Ramos (cell line): ENCODE measurements around the gene NMNAT3.
"Not testable (repeated sequence)": the region's sequence is repeated elsewhere in the genome, so short reads cannot be mapped to it uniquely, and the experiment has no call there.

Source experiments
- in situ Hi-C: fragments of 300-500 bp; cut with MboI; formaldehyde crosslinking; loops from one replicate; pipeline ENCODE4 v1.14.3; 2022; ENCODE audit warnings: low sequenced_read_pairs; ENCODE audit not compliant: unreplicated experiment

NMNAT3 gene

DNA sequence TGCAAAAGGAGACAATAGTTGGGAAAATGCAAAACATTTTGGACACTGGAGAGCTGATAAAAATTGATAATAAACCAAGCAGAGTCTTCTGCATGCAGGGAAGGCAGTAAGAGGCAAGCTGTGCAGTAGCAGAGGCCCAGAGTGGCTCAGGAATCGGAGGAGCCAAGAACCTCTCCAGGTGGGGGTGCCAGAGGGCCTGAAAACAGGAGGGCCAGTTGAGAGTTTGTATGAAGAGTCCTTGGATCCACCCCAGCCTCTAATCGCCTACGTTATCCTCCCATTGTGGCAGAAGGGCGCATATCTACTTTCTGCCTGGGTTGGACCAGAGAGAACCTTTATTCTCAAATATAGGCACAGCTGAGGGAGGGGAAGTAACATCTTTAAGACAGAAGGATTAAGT is 89.3 kb downstream of the NMNAT3 start:
- in situ Hi-C loops = no loop called here

DNA sequence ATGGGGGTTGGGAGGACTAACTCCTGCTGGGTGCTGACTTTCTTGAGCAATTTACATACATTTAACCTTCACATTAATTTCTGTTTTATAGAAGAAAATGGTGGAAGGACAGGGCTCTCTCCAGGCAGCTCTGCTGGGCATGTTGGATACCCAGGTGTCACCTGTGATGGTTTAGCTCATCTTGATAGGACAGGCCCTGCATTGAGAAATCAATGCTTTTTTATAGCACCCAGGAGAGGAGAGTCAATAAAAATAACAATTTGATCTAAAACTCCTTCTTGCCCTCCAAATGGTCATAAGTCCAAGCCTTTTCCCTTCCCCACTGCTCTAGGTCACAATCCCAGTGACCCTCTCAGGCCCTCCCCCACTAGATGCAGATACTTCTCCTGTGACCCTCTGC is 90.0 kb downstream of the NMNAT3 start:
- in situ Hi-C loops = no loop called here

DNA sequence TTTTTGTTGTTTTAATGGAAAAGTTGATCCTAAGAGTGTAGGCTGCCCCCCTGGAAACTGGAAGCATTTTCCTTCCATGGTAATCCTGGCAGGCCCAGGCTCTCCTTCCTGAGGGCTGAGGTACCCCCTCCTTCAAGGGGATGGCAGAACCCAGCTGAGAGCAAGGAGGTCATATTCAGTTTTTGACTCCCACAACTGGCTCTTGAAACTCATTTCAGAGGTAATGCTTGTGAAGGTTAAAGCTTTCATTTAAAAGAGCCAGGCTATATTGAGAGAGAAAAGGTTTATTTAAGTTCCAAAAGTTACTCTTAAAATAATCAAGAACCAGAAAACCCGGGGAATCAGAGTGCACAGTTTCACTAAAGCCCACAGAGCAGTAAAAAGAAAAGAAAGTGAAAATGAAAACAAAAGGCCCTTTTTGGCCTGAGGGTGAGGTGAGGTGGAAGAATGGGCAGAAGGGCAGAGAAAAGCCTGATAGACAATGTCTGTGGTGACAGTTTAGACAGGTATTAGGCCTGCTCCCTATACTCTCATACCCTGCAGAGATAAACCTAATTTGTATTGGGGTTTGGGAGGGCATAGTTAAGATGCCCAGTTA is 91.3 kb downstream of the NMNAT3 start:
- in situ Hi-C loops = no loop called here

DNA sequence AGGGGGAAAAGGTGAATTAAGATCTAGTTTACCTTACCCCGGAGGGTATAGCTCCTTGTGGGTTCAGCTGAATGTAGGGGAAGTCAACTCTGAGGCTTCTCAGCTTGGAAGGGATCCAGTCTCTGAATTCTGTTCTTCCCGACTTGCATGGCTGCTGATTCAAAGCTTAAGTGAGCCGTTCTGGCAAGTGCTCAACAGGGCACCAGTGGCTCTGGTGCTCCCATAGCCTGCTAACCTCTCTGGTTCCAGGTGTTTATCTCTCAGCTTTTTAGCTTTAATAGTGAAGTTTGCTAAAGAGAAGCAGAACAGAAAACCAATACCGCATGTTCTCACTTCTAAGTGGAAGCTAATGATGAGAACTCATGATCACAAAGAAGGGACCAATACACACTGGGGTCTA is 92.0 kb downstream of the NMNAT3 start:
- in situ Hi-C loops = no loop called here

DNA sequence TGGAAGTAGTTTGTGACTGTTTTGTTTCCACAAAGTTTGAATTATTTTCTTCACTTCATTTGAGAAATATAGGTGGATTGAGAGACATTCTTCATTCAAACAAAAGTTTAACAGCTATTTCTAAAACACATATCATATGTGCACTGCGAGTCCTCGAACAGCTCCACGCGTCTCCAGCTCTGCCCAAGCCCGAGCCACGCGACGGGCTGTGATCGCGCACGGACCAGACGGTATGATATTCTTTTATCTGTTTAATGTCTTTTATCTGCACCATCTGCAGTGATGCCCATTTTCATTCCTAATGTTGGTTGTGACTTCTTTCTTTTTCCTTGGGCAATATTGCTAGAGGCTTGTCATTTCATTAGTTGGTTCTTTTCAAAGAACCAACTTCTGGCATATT is 94.1 kb downstream of the NMNAT3 start:
- in situ Hi-C loops = not testable (repeated sequence)

DNA sequence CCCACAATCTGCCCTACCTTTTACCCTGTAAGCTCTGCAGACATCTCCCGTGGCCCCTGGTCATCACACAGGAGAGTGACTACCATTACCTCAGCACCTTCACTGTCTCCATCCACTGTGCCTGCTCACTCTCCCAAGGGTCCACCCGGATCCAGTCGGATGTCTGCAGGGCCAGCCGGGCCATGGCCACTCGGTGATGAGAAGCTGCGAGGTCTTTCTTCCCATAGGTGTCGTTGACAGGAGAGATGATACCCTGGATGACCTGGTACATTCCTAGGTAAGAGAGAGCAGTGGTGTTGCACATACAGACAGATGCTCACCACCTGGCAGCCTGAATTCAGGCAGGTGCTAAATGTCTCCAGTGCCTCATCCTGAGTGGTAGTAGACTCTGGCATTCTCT is 99.0 kb downstream of the NMNAT3 start:
- in situ Hi-C loops = no loop called here

DNA sequence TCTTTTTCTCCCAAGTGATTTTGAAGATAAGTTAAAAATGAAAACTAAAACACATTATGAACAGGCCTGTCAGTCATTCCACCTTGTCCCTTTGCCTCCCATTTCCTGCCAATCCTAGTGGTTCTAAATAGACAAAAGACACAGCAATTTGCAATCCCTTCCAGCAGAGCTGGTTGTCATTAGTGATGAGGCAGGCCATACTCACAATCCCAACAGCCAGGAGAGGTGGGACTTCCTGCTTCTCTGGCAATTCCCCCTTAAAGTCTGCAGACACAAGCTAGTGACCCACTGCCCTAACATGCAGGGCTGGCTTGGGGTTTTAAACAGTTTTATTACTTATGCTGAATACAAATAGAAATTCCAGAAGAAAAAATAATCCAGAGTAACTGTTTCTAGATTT is 99.9 kb downstream of the NMNAT3 start:
- in situ Hi-C loops = no loop called here

DNA sequence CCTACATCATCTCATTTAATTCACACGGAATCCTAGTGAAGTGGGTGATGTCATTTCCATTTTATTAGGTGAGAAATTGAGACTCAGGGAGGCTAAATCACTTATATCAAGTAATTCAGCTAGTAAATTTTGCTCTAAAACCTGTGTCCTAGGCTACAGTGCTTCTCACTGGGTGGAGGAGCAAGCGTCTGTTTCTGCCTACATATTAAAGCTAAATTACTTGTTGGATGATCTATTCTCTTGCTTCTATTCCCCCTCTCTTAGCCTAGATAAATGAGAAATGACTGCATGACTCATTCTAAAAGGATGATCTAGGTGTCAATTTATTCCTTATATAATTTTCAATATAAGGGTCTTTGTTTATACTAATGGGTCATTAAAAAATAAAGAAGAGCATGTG is 100.4 kb downstream of the NMNAT3 start:
- in situ Hi-C loops = no loop called here

DNA sequence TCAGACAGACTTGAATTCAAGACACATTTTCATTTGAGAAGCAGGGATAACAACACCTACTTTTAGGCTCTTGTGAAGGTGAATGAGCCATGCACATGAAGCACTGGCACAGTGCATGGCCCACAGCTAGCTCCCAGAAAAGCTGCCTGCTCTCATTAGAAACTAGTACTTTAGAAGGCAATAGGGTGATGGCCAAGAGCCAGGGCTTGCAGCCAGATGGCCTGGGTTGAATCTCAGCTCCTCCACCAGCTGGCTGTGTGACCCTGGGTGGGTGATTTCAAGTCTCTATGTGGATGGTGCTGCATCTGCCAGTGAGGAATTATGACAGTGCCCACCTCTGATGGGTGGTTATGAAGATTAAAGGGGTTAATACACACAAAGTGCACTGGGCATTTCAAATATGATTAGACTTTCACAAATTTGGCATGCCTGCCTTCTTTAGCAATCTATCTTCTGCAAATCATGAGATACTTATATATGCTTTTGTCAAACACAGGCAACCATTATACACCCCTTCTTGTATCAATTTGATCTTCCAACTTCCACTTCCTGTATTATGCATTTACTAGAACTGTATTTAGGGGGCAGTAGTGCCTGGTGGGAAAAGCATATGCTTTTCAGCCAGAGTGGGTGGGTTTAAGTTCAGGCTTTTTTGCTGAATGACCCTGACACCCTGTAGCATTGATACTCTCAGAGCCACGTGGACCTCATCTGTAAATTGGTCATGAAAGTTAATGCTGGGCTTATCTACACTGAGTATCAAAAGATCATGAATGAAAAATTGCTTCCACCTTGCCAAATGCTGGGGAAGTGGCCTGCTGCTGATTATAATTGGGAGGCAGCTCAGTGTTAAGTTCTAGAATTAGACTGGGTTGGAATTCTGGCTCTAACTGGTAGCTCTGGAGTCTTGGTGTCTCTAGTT is 103.5 kb downstream of the NMNAT3 start:
- in situ Hi-C loops = no loop called here

DNA sequence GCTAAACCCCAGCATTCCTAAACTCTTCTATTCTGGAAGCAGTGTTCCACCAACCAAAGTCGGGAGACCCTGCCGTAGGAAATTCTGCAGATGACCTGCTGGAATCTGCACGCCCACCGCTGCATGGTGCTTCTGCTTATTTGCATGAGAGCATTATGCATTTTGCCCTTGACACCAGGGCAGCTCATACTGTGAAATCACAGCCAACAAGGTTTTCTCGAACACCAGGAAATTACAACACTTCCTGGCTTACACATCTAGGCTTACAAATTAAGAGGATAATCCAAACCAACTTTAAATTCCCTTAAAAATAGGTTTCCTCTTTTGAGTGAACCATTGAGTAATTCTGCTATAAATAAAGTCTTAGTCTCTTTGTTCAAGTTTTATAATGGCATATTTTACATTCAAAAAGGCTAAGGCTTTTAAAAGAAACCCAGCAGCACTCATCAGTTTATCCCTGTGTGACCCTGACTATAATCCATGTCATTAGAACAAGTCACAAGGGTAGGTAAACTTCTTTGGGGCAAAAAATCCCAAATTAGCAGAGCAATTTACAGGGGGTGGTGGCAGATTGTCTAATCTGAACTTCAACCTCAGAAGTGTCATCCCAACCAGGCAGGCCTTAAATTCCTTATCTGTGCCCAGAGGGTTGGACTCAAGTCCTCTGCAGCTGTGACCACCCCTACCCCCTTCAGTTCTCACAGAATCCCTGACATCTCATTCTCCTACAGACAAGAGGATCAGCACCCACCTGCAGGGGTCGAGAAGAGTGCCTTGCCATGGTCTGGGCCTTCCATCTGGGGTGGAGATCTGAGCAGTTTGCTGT is 104.7 kb downstream of the NMNAT3 start:
- in situ Hi-C loops = no loop called here

DNA sequence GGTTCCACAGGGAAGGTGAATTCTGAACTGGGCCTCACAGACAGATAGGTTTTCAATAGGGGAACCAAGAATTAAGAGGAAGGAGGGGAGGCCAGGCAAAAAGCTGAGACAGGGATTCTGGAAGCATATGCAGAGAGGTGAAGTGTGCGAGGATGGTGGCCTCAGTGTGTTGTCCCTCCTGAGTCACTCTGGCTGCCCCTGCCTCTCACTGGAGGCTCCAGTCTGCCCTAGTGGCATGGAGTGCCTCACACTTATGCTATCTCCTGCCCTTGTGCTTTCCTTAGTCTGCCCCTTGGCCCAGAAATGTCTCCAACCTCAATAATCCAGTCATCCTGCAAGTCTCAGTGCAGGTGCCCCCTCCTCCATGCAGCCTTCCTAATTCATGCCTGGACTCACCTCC is 106.1 kb downstream of the NMNAT3 start:
- in situ Hi-C loops = no loop called here

DNA sequence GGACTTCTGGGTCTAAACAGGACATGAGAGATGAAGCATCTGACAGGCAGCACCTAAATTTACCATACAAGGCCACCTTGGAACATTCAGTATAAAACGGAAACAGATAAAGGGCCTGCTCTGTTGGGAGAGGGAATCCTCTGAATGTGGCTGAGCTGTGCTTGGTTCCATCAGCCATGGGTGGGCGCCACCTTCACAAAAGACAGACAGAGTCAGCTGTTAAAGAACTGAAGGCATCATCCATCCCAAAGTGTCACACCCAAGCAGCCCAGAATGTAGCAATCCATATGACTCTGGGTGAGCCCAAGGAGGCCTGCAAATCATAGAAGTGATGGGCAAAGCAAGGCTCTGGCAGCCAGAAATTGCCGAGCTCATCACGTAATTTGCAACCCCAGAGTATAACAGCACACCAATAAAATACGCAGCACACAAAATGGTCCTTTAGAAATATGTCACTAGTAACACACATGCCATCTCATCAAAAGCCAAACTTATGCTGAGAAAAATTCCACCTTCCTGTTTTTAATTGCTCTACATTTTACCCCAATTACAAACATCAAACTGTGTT is 113.4 kb downstream of the NMNAT3 start:
- in situ Hi-C loops = no loop called here

DNA sequence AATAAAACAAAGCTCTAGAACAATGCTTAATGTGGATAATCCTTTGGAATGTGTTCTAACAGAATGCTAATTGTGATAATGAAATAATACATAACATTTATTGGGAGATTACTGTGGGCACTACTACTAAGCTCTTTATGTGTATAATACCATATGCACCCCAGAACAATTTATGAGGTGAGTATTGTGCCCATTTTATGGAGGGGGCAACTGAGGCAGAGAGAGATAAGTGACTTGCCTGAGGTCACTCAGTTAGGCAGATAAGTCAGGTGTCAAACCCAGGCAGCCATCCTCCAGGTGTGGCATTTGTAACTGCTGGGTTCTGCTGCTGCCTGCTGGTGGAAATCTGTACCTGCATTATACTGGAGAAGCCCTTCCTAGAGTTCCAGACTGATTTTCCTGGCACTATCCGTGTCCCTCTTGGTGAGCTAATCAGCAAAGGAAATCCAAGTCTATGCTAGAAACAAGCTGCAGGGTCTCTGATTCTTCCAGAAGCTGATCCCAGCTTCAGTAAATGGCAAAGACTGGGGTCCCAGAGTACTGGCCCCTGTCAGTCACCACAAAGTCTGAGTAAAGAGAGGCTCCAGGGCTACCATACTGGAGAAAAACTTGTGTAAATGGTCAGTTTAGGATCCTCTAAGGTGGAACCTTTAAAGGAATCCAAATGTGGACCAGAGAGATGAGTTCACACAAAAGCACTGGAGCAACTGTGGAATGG is 115.7 kb downstream of the NMNAT3 start:
- in situ Hi-C loops = no loop called here

DNA sequence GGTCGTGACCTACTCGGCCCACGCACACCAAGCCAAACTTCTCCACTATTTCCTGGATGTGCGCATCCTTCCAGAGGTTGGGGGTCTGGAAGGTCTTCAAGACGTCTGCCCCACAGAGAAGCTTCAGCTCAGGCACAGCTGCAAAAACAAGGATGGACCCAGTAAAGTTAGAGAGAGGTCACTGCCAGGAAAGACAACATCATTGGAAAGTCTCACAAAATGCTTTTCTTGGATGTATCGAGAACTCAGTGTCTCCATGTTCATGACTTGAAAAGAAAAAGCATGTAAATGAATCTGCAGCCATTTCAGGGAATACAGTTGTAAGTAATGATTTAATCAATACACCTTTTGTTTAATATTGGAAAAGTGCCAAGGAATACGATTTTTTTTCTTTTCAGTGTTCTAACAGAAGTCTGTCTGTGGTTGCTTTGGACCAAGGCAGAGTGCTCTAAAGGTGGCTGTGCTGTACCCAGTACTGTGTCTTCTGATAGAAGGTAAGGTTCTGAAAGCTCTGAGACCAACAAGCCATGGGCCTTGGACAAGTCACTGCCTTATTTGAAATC is 116.4 kb downstream of the NMNAT3 start:
- in situ Hi-C loops = no loop called here

DNA sequence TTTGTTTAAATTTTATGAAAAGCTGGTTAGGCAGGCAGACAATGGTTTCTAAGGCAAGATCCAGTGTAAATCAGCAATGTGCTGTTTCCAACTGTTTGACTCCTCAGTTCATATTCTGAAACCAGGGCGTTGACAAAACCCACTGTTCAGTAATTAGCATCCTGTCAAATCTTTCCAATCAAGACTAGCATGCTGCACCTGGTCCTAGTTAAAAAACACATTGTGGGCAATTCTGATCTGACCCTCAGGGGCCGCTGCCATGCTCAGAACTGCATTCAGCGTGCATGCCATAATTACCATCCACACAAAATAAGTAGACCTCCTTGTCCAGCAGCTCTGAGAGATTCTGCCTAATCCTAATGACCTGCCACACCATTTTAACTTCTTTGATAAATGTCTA is 117.4 kb downstream of the NMNAT3 start:
- in situ Hi-C loops = no loop called here

DNA sequence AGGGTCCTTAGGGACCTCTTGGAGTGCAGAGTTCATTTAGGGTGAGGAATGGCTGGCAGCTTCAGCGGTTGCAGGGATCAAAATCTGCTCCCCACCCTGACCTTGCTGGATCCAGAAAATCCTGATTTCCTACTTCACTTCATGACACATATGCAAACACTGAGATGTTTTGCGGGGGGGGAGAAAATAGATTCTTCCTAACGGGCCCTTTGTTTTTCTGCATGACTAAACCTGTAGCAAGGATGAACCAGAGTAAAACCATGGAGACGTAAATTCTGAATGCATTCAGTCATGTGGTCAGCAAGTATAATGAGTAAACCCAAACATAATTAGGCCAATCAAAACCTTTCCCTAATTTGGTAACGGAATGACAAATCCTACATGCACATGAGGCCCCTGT is 118.2 kb downstream of the NMNAT3 start:
- in situ Hi-C loops = no loop called here

DNA sequence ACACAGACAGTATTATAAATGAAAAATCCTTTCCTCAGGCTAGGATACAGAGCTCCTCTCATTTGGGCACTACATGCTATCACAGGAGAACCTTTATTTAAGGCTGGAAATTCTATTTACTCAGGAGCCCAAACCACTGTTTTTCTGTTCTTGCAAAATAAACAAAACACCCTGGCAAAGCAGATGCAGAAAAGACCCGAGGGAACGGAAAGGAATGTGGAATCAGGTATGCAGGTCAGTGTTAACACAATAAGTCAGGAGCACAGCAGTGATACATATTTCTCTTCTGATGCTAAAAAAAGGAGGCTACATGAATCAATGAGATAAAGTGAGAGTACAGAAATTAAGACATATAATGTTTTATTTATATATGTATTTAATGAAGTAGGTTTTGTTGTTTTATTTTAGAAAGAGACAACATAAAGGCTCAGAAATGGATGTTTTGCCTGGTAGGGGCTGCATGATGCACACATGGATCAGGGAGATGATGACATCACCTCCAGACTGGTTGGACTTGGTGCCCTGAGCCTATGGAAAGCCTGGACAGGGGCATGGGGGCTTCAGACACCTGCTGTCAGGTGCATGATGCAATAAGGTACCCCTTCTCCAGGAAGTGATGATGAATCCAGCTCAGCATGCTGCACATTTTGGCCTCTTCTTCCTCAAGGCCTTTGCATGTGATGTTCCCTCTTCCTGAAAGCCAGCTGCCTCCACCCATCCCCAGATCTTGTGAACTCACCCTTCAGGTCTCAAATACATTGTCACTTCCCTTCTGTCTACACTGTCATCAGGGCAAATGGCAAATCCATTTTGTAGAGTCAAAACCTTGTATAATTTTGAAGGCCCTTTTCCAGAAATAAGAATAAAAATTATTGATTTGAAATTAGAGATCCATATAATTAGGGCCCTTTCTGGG is 119.2 kb downstream of the NMNAT3 start:
- in situ Hi-C loops = no loop called here

DNA sequence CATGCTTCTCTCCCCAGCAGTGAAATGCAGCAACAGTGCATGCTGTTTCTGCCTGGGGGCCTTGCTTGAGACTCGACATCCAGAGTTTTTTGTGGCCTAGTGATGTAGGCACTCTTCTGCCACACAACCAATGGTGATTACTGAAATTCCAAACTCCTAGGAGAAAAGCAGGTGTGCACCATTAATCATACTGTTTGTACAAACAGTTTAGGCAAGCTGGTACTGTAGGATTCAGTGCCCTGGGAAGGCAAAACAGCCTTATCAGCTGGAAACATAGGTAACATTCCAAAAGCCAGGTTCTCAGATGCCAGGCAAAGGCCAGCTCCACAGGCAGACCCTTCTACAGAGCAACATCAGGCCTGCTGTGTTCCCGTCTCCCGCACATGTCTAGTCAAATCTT is 120.7 kb downstream of the NMNAT3 start:
- in situ Hi-C loops = no loop called here

DNA sequence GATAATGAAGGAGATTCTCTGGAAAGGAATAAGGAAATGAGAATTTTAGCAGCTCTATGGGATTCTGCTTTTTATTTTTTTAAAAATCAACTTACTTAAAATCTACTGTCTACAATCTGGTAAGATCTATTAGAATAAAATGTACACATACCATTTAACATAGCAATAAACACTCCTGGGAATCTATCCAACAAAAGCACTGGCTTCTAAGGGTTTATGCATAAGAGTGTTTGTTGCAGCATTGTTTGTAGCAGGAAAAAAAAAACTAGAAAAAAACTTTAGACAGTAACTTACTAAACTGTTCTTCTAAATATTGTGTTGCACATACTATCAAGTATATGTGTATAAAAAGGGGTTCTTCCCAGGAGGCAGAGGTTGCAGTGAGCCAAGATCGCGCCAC is 122.5 kb downstream of the NMNAT3 start:
- in situ Hi-C loops = no loop called here
